SK-N-MC (cell line): ENCODE measurements around the gene SH3PXD2A.

Experiments
- EZH2 ChIP-seq: fragments of 200-600 bp; sonication (generic); IDR thresholded peaks from one replicate; pipeline ENCODE4 v1.6.1; 2017; ENCODE audit warnings: antibody characterized with exemption
- FOXP2 ChIP-seq: optimal IDR thresholded peaks from 2 replicates; pipeline ENCODE3; 2011; ENCODE audit warnings: mild to moderate bottlenecking, moderate library complexity; ENCODE audit not compliant: insufficient read depth; ENCODE audit errors: extremely low read length, control extremely low read depth
- POLR2AphosphoS5 ChIP-seq: IDR thresholded peaks from 2 replicates; pipeline ENCODE4 v1.6.1; 2012; ENCODE audit warnings: mild to moderate bottlenecking, low read depth, low read length, borderline replicate concordance

DNA sequence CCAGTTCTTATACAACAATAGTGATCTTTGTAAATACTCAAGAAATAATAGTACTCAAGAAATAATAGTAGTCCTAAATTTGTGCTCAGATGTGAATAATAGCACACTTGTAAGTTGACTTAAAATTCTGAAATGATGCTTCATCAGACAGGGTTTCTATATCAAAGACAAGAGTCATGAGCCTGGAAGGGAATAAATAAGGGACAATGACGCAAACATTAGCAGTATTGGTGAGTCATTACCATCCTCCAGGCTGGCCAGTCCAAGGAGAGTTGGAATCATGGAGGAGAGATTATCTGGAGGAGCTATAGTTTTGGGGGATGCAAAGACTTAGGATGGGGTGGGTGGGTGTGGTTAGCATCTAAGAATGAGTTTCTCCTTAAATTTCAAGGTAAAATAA is 6.1 kb upstream of the SH3PXD2A start:
- TF ChIP-seq POLR2AphosphoS5 (no peak), EZH2 (no peak), FOXP2 (no peak)
